A673 (cell line): ENCODE measurements around the gene CAMKK2.

Experiments used
- CTCF ChIP-seq: fragments of 300-800, 200-600 bp; sonication (generic); conservative IDR thresholded peaks from 2 replicates; pipeline ENCODE4 v1.5.1; 2017; ENCODE audit warnings: low read depth, mild to moderate bottlenecking, antibody characterized with exemption, low read length, moderate library complexity, mixed read lengths
- EZH2 ChIP-seq: fragments of 200-600 bp; sonication (generic); IDR thresholded peaks from 2 replicates; pipeline ENCODE4 v1.6.1; 2017; ENCODE audit warnings: borderline replicate concordance, low read depth, mild to moderate bottlenecking, mixed read lengths, antibody characterized with exemption, low read length; ENCODE audit not compliant: poor library complexity, severe bottlenecking

- no peak for TF ChIP-seq CTCF
- TF ChIP-seq EZH2 = no peak
Observed at GRCh38 chr12:121326996-121327674, 30.6 kb upstream of the CAMKK2 start.
